ENCODE measurements around the gene GPR62. TPM values are rescaled to one million over a fixed set of nuclear protein-coding genes. Genes with fewer than 3 reads are reported as not detected.
A peak's percentile ranks its signal among the peaks of the same experiment; 100 is the strongest.

Gene GPR62
- total RNA-seq, 2 donors from 2014 or later = not detected

- Histone ChIP-seq H3K4me1 (peaks cover 35% of the 10 kb centered on the region), H3K27me3 (no peaks in the 10 kb centered on the region), H3K9me3 (no peaks in the 10 kb centered on the region), H3K4me3 (no peak overlapping the region), H3K36me3 (replicated peaks in 1 of 2; ENCODE audit: insufficient read depth in 1 of 2, low read depth in 2 of 2) (no peaks in the 10 kb centered on the region), H3K27ac (no peak overlapping the region)
- intact Hi-C loops (cut with DNase I) = no loop called here
- no peak for TF ChIP-seq POLR2A (IDR thresholded peaks at IDR 0.05)
- TF ChIP-seq, protein P1, sequence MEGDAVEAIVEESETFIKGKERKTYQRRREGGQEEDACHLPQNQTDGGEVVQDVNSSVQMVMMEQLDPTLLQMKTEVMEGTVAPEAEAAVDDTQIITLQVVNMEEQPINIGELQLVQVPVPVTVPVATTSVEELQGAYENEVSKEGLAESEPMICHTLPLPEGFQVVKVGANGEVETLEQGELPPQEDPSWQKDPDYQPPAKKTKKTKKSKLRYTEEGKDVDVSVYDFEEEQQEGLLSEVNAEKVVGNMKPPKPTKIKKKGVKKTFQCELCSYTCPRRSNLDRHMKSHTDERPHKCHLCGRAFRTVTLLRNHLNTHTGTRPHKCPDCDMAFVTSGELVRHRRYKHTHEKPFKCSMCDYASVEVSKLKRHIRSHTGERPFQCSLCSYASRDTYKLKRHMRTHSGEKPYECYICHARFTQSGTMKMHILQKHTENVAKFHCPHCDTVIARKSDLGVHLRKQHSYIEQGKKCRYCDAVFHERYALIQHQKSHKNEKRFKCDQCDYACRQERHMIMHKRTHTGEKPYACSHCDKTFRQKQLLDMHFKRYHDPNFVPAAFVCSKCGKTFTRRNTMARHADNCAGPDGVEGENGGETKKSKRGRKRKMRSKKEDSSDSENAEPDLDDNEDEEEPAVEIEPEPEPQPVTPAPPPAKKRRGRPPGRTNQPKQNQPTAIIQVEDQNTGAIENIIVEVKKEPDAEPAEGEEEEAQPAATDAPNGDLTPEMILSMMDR (IDR thresholded peaks at IDR 0.05) = no peak
- 89% methylated on average over 5 to 10 of the region's 10 CpGs for WGBS, 2 donors
- DNase-seq (no peak), ATAC-seq (no peak)
Measured at GRCh38 chr3:51960386-51960785, 5.2 kb downstream of the GPR62 start.

GRCh38 chr3:51961011-51961410 is 5.8 kb downstream of the GPR62 start:
- ATAC-seq (no peak), DNase-seq (no peak)
- no peak for TF ChIP-seq POLR2A (IDR thresholded peaks at IDR 0.05)
- H3K4me1 ChIP-seq = peaks cover 32% of the 10 kb centered on the region
- H3K27me3 ChIP-seq = no peaks in the 10 kb centered on the region
- no peak overlapping the region for H3K4me3 ChIP-seq
- no peaks in the 10 kb centered on the region for H3K9me3 ChIP-seq
- 90 to 93% methylated on average over 2 to 18 of the region's 18 CpGs for WGBS, 2 donors
- H3K36me3 ChIP-seq (replicated peaks in 1 of 2; ENCODE audit: insufficient read depth in 1 of 2, low read depth in 2 of 2) = no peaks in the 10 kb centered on the region
- H3K27ac ChIP-seq = no peak overlapping the region
- intact Hi-C loops (cut with DNase I) = no loop called here

- H3K27me3 ChIP-seq = no peaks in the 10 kb centered on the region
- ATAC-seq = peak; percentile 60
- TF ChIP-seq POLR2A (IDR thresholded peaks at IDR 0.05) = no peak
- TF ChIP-seq, protein P1 (IDR thresholded peaks at IDR 0.05) = no peak
- no peak overlapping the region for H3K27ac ChIP-seq
- peak in 3 of 4 donors; percentile 46 to 69 (median 65) for DNase-seq
- peaks cover 32% of the 10 kb centered on the region for H3K4me1 ChIP-seq
- H3K9me3 ChIP-seq = no peaks in the 10 kb centered on the region
- 40 to 56% methylated on average over 9 of the region's 9 CpGs for WGBS, 2 donors
- H3K4me3 ChIP-seq = no peak overlapping the region
- intact Hi-C loops (cut with DNase I) = no loop called here
- no peaks in the 10 kb centered on the region for H3K36me3 ChIP-seq (replicated peaks in 1 of 2; ENCODE audit: insufficient read depth in 1 of 2, low read depth in 2 of 2)
Measured at GRCh38 chr3:51961602-51962569, 6.7 kb downstream of the GPR62 start.

DNA sequence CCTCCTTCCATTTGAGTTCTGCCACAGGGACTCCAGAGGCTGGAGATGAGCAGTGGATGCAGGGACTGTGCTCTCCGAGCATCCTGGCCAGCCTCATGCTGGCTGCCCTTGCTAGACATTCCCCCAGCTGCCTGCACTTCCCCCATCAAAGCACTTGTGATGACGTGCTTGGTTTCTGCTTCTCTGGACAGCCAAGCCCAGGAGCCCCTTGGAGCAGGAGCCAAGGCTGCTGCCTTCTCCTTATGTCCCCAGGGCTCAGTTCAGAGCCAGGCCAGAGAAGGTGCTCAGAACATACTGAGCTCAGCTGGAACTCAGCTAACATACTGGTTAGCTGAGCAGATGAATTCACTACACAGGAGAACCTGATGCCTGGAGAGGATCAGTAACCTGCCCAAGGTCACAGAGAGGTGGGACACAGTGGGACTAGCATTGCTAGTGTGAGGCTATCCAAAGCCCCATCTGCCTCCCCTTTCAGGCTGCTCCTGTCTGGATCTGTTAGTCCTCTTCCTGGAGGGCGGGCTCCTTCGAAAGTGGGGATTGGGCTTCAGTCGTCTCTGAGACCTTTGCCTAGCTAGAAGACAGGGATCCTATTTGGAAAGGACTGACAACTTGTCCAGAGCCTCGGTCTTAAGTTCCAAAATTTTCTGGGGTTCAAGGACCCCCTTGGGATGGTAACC is 7.8 kb downstream of the GPR62 start:
- H3K27ac ChIP-seq = no peak overlapping the region
- 84 to 95% methylated on average over 2 to 6 of the region's 6 CpGs for WGBS, 2 donors
- no peak for ATAC-seq

More for the DNA sequence above, 7.8 kb downstream of the GPR62 start:
- Histone ChIP-seq H3K4me3 (no peak overlapping the region), H3K36me3 (replicated peaks in 1 of 2; ENCODE audit: insufficient read depth in 1 of 2, low read depth in 2 of 2) (no peaks in the 10 kb centered on the region), H3K9me3 (no peaks in the 10 kb centered on the region), H3K27me3 (no peaks in the 10 kb centered on the region), H3K4me1 (peaks cover 35% of the 10 kb centered on the region)
- TF ChIP-seq POLR2A (IDR thresholded peaks at IDR 0.05) = no peak
- TF ChIP-seq, protein P1 (IDR thresholded peaks at IDR 0.05) = no peak
- no peak for DNase-seq
- intact Hi-C loops (cut with DNase I) = no loop called here
